Omental fat pad (tissue), 4 donors: ENCODE measurements around the gene APBB2. TPM values are rescaled to one million over a fixed set of nuclear protein-coding genes. Genes with fewer than 3 reads are reported as not detected.

ENCODE experiments used
- ATAC-seq: fragments of 150-250 bp; one replicate; pipeline ENCODE4 v1.9.1; 2016; ENCODE audit warnings: mild to moderate bottlenecking, moderate library complexity; ENCODE audit not compliant: low FRiP score
- DNase-seq: peaks from one replicate; pipeline ENCODE4 v3.0.0-alpha.2; 2019; ENCODE audit warnings: low spot score
- total RNA-seq, 4 donors: library from RNA; depleted of rRNA; stranded (reverse); fragments of >200 nt; gene quantifications; one replicate each; pipeline ENCODE4 v1.1.0, GENCODE V29; 2016
- TF ChIP-seq, protein P1 (sequence below), 3 donors: fragments of 450-650 bp; IDR thresholded peaks; one replicate each; pipeline ENCODE4 v1.5.1; 2016 to 2017; ENCODE audit warnings: antibody characterized with exemption in 3 of 3, mild to moderate bottlenecking in 3 of 3, moderate library complexity in 2 of 3

Gene APBB2
- total RNA-seq, 4 donors from 2014 or later: 76.6 to 138 (median 113) TPM

DNA sequence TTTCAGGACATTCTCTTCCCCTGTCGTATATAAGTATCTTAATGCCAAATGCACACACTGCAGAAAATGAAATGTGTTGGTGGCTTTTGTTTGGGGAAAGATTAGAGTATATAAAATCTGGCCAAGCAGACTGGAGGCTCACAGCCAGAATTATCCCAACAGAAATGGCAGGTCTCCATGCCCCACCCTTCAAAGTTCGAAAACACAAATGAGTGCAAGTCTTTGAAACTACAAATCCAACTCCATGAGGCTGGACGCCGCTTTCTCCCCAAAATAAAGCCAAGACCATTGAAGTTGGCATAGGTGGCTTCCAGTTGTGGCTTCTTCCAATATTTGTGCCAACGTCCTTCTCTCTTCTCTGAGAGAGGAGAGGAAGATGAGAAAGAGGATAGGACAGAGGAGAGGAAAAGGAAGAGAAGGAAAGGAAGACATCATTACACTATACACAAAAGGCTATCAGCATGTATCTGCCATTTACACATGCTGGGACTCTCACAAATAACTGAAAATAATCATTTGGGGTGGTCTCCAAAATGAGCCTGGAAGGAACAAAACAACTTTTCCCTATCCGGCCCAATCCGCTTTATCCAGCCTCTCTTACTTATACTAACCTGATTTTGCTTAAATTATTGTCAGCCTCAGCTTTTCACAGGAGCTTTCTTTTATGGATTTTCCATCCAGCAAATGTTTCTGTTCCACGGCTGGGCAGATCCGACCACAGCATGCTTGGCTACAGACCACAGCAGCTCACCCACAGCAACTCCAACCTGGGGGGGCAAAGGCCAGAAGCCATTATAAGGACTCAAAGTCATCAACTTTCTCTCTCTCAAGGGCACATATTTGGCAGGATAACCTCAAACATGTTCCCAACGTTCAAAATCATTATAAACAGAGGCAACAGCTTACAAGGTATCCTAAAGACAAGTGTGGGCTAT is 71.7 kb downstream of the APBB2 start:
- no peak for DNase-seq
- TF ChIP-seq, protein P1, sequence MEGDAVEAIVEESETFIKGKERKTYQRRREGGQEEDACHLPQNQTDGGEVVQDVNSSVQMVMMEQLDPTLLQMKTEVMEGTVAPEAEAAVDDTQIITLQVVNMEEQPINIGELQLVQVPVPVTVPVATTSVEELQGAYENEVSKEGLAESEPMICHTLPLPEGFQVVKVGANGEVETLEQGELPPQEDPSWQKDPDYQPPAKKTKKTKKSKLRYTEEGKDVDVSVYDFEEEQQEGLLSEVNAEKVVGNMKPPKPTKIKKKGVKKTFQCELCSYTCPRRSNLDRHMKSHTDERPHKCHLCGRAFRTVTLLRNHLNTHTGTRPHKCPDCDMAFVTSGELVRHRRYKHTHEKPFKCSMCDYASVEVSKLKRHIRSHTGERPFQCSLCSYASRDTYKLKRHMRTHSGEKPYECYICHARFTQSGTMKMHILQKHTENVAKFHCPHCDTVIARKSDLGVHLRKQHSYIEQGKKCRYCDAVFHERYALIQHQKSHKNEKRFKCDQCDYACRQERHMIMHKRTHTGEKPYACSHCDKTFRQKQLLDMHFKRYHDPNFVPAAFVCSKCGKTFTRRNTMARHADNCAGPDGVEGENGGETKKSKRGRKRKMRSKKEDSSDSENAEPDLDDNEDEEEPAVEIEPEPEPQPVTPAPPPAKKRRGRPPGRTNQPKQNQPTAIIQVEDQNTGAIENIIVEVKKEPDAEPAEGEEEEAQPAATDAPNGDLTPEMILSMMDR (IDR thresholded peaks at IDR 0.05): no peak
- no peak for ATAC-seq

DNA sequence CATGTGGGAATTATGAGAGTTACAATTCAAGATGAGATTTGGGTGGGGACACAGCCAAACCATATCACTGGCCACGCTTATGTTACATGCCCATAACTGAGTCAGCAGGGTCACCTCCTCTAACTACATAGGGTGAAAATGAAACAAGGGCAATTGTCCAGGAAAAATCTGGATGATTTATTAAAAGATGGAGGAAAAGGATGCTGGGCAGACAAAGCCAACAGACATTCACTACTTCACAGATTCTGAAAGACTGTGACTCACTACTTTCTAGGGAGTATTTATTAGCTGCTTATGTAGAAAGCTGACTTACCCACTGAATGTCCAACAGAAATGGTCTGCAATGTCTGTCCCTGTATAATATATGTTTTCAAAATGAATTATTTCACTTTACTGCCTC is 72.4 kb downstream of the APBB2 start:
- ATAC-seq (no peak), DNase-seq (no peak)
- TF ChIP-seq, protein P1 (IDR thresholded peaks at IDR 0.05): no peak

DNA sequence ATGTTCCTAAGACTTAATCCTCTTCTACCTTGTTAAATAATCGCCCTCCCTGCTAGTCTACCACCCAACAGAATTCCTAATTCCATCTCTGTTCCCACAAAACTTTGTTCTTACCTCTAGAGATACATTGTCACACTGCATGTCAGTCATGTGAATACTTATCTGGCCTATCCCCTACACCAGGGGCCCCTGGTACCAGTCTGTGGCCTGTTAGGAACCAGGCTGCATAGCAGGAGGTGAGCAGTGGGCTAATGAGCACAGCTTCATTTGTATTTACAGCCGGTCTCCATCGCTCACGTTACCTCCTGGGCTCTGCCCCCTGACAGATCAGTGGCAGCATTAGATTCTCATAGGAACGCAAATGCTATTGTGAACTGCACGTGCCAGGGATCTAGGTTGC is 73.9 kb downstream of the APBB2 start:
- ATAC-seq: no peak
- TF ChIP-seq, protein P1 (IDR thresholded peaks at IDR 0.05): no peak
- DNase-seq: no peak

DNA sequence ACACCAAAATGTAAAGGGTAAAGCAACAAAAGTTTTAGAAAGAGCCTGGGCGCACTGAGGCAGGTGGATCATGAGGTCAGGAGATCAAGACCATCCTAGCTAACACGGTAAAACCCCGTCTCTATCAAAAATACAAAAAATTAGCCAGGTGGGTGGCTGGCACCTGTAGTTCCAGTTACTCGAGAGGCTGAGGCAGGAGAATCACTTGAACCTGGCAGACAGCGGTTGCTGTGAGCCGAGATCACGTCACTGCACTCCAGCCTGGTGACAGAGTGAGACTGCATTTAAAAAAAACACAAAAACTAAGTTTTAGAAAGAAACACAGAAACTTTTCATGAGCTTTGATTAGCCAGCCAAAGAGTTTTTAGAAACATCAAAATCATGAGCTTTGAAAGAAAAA is 76.5 kb downstream of the APBB2 start:
- TF ChIP-seq, protein P1 (IDR thresholded peaks at IDR 0.05): no peak
- ATAC-seq: no peak
- no peak for DNase-seq

DNA sequence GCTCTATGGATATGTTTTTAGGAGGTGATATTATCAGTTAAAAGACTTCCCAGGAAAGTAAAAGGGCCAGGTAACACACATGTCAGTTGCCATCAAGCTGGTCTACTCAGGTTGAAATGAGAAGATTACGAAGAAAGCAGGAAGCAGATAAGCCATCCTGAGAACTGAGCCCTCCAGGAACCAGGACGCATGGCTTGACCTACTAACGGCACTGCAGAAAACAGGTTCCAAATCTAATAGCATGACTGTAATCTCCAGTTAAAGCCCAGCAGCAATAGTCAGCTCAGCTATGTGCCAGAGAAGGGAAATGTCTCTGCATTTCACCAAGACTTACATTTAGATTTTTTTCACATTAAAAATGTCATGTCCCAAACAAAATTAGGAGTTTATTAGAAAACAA is 77.9 kb downstream of the APBB2 start:
- ATAC-seq: no peak
- TF ChIP-seq, protein P1 (IDR thresholded peaks at IDR 0.05): no peak
- no peak for DNase-seq

DNA sequence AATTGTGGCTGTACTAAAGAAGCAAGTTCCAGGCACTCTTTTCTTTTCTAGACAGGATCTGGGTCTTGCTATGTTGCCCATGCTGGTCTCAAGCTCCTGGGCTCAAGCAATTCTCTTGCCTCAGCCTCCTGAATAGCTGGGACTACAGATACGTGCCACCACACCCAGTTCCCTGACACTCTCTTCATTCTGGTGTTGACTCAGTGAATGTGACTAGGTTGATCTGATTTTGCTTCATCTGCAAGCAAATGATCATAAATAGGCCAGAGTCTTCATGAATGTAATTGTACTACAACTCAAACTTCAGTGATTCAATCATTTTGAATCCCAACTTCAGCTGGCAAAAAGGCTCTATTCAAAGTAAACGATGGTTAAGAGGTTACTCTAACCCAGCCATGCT is 78.5 kb downstream of the APBB2 start:
- DNase-seq: no peak
- no peak for ATAC-seq
- TF ChIP-seq, protein P1 (IDR thresholded peaks at IDR 0.05): no peak

DNA sequence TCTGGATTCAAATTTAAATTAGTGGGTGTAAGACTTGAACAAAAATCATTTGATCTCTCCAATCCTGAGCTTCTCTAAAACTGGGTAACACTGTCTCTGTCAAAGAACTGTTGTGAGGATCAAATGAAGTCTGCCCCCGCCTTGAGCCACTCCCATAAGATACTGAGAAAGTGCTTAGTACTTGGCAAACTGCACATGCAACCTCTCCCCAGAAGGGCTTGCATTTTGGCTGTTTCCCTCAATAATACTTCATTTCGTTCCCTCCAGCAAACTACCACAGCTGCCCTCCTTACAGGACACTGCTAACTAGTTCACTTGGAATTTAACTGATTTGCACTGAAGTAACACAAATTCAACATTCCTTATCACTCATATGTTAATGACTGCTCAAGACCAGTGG is 79.8 kb downstream of the APBB2 start:
- TF ChIP-seq, protein P1 (IDR thresholded peaks at IDR 0.05): no peak
- peak; percentile 59 for ATAC-seq
- no peak for DNase-seq
